Skeletal muscle satellite cell (primary cell): Measurements from ENCODE around the gene PPP6R1. TPM values are rescaled to one million over a fixed set of nuclear protein-coding genes. Genes with fewer than 3 reads are reported as not detected.

ENCODE experiments used
- H3K27me3 ChIP-seq: 2 replicates; pipeline ENCODE4 v1.7.0; 2013; ENCODE audit warnings: low read length; ENCODE audit not compliant: control insufficient read depth, insufficient read depth
- H3K36me3 ChIP-seq: 2 replicates; pipeline ENCODE4 v1.7.0; 2013; ENCODE audit warnings: mild to moderate bottlenecking, control low read depth, low read length; ENCODE audit not compliant: insufficient read depth
- H3K4me1 ChIP-seq: 2 replicates; pipeline ENCODE4 v1.7.0; 2013; ENCODE audit warnings: low read length; ENCODE audit not compliant: control insufficient read depth, insufficient read depth
- H3K4me2 ChIP-seq: 2 replicates; pipeline ENCODE4 v1.7.0; 2013; ENCODE audit warnings: mild to moderate bottlenecking, low read length
- H3K4me3 ChIP-seq: 2 replicates; pipeline ENCODE4 v1.7.0; 2013; ENCODE audit warnings: low read length
- H3K9ac ChIP-seq: 2 replicates; pipeline ENCODE4 v1.7.0; 2013; ENCODE audit warnings: mild to moderate bottlenecking, low read depth, low read length, moderate library complexity
- H3K9me3 ChIP-seq: replicated peaks from 2 replicates; pipeline ENCODE4 v1.7.0; 2013; ENCODE audit warnings: mild to moderate bottlenecking, control low read depth, low read length
- small RNA-seq: library from RNA; depleted of rRNA; stranded (forward); fragments of <200 nt; gene quantifications from one replicate; pipeline ENCODE3, GENCODE V24; 2012

The PPP6R1 gene

DNA sequence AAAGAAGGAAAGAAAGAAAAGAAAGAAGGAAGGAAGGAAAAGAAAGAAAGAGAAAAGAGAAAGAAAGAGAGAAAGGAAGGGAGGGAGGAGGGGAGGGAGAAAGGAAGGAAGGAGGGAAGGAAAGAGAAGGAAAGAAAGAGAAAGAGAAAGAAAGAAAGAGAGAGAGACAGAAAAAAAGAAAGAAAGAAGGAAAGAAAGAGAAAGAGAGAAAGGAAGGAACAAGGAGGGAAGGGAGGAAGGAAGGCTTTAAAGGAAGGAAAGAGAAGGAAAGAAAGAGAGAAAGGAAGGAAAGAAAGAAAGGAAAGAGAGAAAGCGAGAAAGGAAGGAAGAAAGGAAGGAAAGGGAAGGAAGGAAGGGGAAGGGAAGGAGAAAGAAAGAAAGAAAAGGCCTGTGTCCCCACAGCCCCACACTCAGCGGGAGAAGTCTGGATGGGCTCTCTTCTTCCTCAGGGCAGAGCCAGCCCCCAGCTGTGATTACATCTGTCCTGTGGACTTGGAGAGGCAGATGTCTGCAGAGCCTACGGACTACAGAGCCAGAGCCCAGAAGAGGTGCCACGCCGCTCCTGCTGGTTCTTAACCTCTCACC is 59.1 kb downstream of the PPP6R1 start:
- Histone ChIP-seq H3K9me3 (no peaks in the 10 kb centered on the region), H3K4me1 (no peaks in the 10 kb centered on the region), H3K4me2 (no peak overlapping the region), H3K9ac (no peak overlapping the region), H3K4me3 (no peak overlapping the region), H3K36me3 (no peaks in the 10 kb centered on the region), H3K27me3 (peaks cover 30% of the 10 kb centered on the region)

DNA sequence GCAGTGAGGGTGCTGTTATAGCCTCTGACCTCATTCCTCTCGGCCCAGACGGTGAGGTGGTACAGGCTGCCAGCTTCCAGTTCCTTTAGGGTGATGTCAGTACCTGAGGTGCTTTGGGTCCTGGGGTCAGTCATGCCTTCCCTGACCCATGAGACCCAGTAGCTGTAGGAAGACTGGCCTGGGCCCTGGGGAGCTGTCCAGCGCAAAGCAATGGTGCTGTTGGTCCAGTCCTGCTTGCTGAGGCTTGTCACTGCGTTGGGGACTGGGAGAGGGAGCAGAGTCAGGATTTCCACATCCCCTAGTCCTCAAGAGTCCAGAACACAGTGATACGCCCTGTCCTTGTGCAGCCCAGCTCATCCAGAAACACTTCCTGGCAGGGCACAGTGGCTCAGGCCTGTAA is 60.2 kb downstream of the PPP6R1 start:
- Histone ChIP-seq H3K9me3 (no peaks in the 10 kb centered on the region), H3K36me3 (no peaks in the 10 kb centered on the region), H3K4me1 (no peaks in the 10 kb centered on the region), H3K4me3 (no peak overlapping the region), H3K9ac (no peak overlapping the region), H3K27me3 (peaks cover 29% of the 10 kb centered on the region), H3K4me2 (no peak overlapping the region)

DNA sequence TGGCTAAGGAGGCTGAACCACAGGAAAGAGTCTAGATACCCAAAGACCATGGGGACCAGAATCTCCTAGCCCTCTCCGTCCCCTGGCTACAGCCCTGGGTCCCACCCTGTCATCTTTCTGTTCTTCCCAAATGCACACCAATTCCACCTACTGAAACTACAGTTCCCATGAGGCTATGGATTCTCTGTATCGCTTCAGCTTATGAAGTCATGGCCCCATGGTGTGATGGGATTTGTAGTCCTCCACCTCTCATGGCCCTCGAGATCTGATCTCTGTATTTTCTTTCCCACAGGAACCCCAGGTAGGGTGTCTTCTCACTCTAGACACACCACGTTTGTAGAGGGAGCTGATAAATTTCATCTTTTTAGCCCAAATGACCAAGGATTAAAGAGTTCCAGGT is 61.3 kb downstream of the PPP6R1 start:
- no peak overlapping the region for H3K4me3 ChIP-seq
- no peaks in the 10 kb centered on the region for H3K4me1 ChIP-seq
- no peak overlapping the region for H3K4me2 ChIP-seq
- H3K36me3 ChIP-seq: no peaks in the 10 kb centered on the region
- H3K9ac ChIP-seq: no peak overlapping the region
- H3K9me3 ChIP-seq: no peaks in the 10 kb centered on the region
- H3K27me3 ChIP-seq: peaks cover 30% of the 10 kb centered on the region

DNA sequence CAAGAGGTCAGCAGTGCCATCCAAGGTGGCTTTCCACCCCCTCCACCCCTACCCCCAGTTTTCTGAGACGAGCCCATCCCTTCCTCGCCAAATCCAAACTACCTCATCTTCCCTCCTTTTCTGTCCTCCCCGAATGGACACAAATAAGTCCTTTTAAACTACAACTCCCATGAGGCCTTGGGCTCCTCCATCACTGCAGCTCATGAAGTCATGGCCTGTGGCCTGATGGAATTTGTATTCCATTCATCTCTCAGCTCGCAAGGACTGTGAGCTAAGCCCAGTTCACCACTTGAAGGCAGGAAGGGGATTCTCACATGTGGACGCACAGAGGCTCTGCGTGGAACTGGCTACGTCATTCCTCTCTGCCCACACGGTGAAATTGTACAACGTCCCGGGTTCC is 62.0 kb downstream of the PPP6R1 start:
- H3K4me1 ChIP-seq: no peaks in the 10 kb centered on the region
- H3K4me2 ChIP-seq: no peak overlapping the region
- H3K9ac ChIP-seq: no peak overlapping the region
- H3K36me3 ChIP-seq: no peaks in the 10 kb centered on the region
- peaks cover 27% of the 10 kb centered on the region for H3K27me3 ChIP-seq
- no peaks in the 10 kb centered on the region for H3K9me3 ChIP-seq
- H3K4me3 ChIP-seq: no peak overlapping the region

DNA sequence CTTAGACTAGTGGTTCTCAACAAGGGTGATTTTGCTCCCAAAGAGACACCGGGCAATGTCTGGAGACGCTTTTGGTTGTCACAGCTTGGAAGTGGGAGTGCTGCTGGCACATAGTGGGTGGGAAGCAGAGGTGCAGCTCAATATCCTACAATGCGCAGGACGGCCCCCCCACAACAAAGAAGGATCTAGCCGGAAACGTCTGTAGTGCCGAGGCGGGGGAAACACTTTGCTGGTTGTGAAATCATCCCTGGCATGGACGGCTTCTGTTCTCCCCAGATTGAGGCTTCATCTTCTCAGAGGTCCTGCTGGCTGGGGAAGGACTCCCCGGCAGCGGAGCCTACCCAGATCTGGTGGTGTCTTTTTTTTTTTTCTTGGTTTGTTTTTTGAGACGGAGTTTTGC is 65.3 kb downstream of the PPP6R1 start:
- H3K4me1 ChIP-seq: peaks cover 4% of the 10 kb centered on the region
- no peak overlapping the region for H3K4me3 ChIP-seq
- no peaks in the 10 kb centered on the region for H3K9me3 ChIP-seq
- no peak overlapping the region for H3K9ac ChIP-seq
- no peaks in the 10 kb centered on the region for H3K36me3 ChIP-seq
- no peak overlapping the region for H3K4me2 ChIP-seq
- H3K27me3 ChIP-seq: peaks cover 19% of the 10 kb centered on the region

DNA sequence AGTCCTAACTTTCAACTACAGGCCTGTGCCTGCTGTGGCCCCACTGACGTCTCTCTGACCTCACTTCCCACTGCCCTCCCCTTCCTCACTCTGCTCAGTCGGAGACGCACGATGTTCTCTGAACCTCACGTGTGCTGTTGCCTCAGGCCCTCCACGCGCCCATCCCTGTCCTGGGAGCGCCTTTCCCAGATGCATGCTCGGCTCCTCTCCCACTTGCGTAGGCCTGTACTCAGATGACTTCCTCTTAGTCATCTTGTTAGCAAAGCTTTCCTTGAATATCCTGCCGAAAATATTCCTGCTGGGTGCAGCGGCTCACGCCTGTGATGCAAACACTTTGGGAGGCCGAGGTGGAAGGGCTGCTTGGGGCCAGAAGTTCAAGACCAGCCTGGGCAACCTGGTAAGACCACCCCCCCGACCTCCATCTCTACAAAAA is 69.4 kb downstream of the PPP6R1 start:
- no peak overlapping the region for H3K9ac ChIP-seq
- no peak overlapping the region for H3K4me2 ChIP-seq
- no peak overlapping the region for H3K4me3 ChIP-seq
- H3K9me3 ChIP-seq: no peaks in the 10 kb centered on the region
- H3K36me3 ChIP-seq: no peaks in the 10 kb centered on the region
- H3K4me1 ChIP-seq: peaks cover 4% of the 10 kb centered on the region
- peaks cover 25% of the 10 kb centered on the region for H3K27me3 ChIP-seq

DNA sequence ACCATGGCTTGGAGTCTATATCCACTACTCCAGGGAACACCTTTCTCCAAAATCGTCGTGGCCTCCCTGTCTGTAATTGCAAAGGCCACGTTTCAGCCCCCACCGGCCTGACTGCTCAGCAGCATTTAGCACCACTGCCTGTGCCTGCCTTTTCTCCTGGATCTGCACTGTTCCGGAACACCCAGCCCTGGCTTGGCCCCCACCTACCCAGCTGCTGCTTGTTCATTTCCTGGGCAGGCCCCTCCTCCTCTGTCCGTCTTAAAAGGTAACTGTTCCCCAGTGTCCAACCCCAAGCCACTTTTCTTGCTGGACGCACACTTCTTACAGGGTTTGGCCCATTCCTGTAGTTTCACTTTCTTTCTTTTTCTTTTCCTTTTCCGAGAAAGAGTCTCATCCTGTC is 70.2 kb downstream of the PPP6R1 start:
- H3K4me3 ChIP-seq: no peak overlapping the region
- no peak overlapping the region for H3K9ac ChIP-seq

DNA sequence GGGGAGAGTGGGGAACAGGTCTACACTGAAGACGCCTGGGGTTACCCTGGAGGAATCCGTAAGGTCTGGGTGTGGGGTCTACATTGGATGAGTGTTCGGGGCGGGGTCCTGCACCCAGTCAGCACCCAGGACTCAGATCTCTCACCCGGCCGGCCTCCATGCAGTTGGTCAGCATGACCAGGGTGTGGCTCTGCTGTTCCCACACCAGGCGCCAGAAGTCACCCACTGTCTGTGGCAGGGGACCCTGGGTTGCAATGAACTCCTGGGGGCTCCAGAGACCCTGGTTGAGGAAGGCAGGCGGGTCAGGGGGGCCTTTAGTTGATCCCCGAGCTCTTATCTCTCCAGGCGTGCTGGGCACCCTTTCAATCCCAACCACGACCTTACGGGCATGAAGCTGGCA is 72.7 kb downstream of the PPP6R1 start:
- H3K36me3 ChIP-seq: no peaks in the 10 kb centered on the region
- peaks cover 4% of the 10 kb centered on the region for H3K4me1 ChIP-seq
- no peaks in the 10 kb centered on the region for H3K9me3 ChIP-seq
- H3K9ac ChIP-seq: no peak overlapping the region
- peaks cover 31% of the 10 kb centered on the region for H3K27me3 ChIP-seq
- H3K4me2 ChIP-seq: no peak overlapping the region
- no peak overlapping the region for H3K4me3 ChIP-seq

More for the DNA sequence above, 70.2 kb downstream of the PPP6R1 start:
- Histone ChIP-seq H3K4me1 (peaks cover 4% of the 10 kb centered on the region), H3K4me2 (no peak overlapping the region), H3K27me3 (peaks cover 22% of the 10 kb centered on the region), H3K36me3 (no peaks in the 10 kb centered on the region), H3K9me3 (no peaks in the 10 kb centered on the region)

DNA sequence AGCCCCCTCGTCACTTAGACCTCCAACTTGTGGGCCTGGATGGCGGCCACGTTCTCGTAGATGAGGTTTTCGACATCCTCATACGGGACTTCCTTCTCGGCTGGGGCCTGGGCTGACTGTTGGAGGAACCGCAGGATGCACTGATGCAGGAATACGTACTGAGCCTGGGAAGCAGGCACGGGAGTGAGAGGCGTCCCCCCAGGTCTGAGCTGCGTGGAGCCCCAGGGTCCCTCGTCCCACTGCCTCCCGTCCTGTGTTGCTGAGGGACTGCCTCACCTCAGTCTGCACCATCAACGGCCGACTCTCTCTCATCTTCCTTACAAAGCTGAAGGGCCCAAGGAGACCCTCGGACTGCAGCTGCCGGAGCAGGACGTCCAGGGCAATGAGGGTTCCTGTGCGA is 77.1 kb downstream of the PPP6R1 start:
- Histone ChIP-seq H3K9ac (no peak overlapping the region), H3K4me1 (peaks cover 10% of the 10 kb centered on the region), H3K36me3 (no peaks in the 10 kb centered on the region), H3K4me2 (no peak overlapping the region), H3K27me3 (peaks cover 49% of the 10 kb centered on the region), H3K9me3 (no peaks in the 10 kb centered on the region), H3K4me3 (no peak overlapping the region)

Small RNA genes lying within 50 kb of the gene (small RNA-seq; reads per million reads assigned to genes)
- gene MIR6802 (not detected), gene MIR6803 (not detected), gene MIR6804 (not detected)
